Activated T-helper 2 cell treated with anti-CD3 and anti-CD28 coated beads, Interferon-gamma antibody, Interleukin-2, Interleukin-4, amounts not matched to agents 10 μg/mL and 5 μg/mL and 100 μg/mL, durations not matched to agents 14 hours and 24 hours and 36 hours (primary cell): ENCODE measurements around the gene IER3. TPM values are rescaled to one million over a fixed set of nuclear protein-coding genes. Genes with fewer than 3 reads are reported as not detected.
"Not testable (repeated sequence)": the region's sequence is repeated elsewhere in the genome, so short reads cannot be mapped to it uniquely, and the experiment has no call there.

Experiments
- DNase-seq: peaks from one replicate; pipeline ENCODE4 v3.0.0; 2021; ENCODE audit warnings: low spot score
- H3K27ac Mint-ChIP-seq: one replicate; pipeline ENCODE4 v1.8.0; 2021; ENCODE audit warnings: mixed read lengths
- H3K27me3 Mint-ChIP-seq: one replicate; pipeline ENCODE4 v1.8.0; 2021; ENCODE audit warnings: low read depth, mixed read lengths
- H3K36me3 Mint-ChIP-seq: one replicate; pipeline ENCODE4 v1.8.0; 2021; ENCODE audit warnings: low read depth, mixed read lengths
- H3K4me1 Mint-ChIP-seq: one replicate; pipeline ENCODE4 v1.8.0; 2021; ENCODE audit warnings: low read depth, mixed read lengths
- H3K4me3 Mint-ChIP-seq: one replicate; pipeline ENCODE4 v1.8.0; 2021; ENCODE audit warnings: low read depth, mild to moderate bottlenecking, moderate library complexity, mixed read lengths
- H3K9me3 Mint-ChIP-seq: one replicate; pipeline ENCODE4 v1.8.0; 2021; ENCODE audit warnings: mixed read lengths
- intact Hi-C: fragments of 100-400 bp; cut with micrococcal nuclease; formaldehyde crosslinking; loops from one replicate; pipeline ENCODE4 v1.15.1; 2023
- total RNA-seq: library from RNA; stranded (reverse); gene quantifications from 2 replicates; pipeline ENCODE4 v1.2.3, GENCODE V29; 2022

IER3 gene
- total RNA-seq, 1 donor from 2014 or later, result 190 TPM

GRCh38 chr6:30723159-30723842 is 21.0 kb downstream of the IER3 start:
- Mint-ChIP-seq H3K4me3 (peak overlapping the region; percentile 93), H3K27ac (peak overlapping the region; percentile 97), H3K4me1 (peaks cover 38% of the 10 kb centered on the region), H3K36me3 (peaks cover 77% of the 10 kb centered on the region)
- H3K27me3 Mint-ChIP-seq, H3K9me3 Mint-ChIP-seq, DNase-seq: not testable (repeated sequence)
- intact Hi-C loops, result loop anchor here (5.0 kb wide), 2 partner anchors 154 to 236 kb away; partner anchors contain the start of gene HLA-E

DNA sequence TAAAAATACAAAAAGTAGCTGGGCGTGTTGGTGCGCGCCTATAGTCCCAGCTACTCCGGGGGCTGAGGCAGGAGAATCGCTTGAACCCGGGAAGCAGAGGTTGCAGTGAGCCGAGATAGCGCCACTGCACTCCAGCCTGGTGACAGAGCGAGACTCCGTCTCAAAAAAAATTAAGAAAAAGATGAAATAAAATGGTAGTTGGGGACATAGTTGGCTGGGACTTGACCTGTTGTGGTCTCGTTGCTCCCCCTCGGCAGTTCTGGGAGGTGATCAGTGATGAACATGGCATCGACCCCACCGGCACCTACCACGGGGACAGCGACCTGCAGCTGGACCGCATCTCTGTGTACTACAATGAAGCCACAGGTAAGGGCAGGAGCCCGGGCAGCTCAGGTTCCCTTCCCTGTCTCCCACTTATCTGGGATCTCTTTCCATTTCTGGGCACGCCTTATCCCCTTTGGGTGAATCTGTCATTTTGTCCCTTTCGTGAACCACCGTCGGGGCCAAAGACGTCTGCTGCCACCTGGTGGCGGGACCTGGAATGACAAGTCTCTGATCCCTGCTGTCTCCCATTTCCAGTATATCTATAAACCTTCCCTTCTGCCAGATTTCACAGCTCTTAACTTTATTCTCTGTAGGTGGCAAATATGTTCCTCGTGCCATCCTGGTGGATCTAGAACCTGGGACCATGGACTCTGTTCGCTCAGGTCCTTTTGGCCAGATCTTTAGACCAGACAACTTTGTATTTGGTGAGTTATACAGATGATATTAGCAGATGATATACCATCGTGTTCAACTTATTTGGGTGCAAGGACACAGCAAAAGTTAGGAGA is 21.9 kb downstream of the IER3 start:
- Mint-ChIP-seq H3K36me3 (peaks cover 71% of the 10 kb centered on the region), H3K4me1 (peaks cover 41% of the 10 kb centered on the region), H3K9me3 (no peaks in the 10 kb centered on the region), H3K27me3 (no peaks in the 10 kb centered on the region), H3K4me3 (peak overlapping the region; percentile 93), H3K27ac (peak overlapping the region; percentile 97)
- peak; percentile 78 for DNase-seq
- intact Hi-C loops, result loop anchor here (1.0 to 5.0 kb wide), 3 partner anchors 43 to 235 kb away; partner anchors contain the start of gene HLA-E

GRCh38 chr6:30722025-30722279 is 22.4 kb downstream of the IER3 start:
- peak overlapping the region; percentile 97 for H3K27ac Mint-ChIP-seq
- intact Hi-C loops, result loop anchor here (1.0 to 5.0 kb wide), 3 partner anchors 43 to 235 kb away; partner anchors contain the start of gene HLA-E
- H3K4me1 Mint-ChIP-seq, result peaks cover 43% of the 10 kb centered on the region
- peaks cover 71% of the 10 kb centered on the region for H3K36me3 Mint-ChIP-seq
- H3K9me3 Mint-ChIP-seq, DNase-seq, H3K27me3 Mint-ChIP-seq: not testable (repeated sequence)
- H3K4me3 Mint-ChIP-seq, result peak overlapping the region; percentile 93

GRCh38 chr6:30721198-30722024 is 22.9 kb downstream of the IER3 start:
- peak overlapping the region; percentile 93 for H3K4me3 Mint-ChIP-seq
- intact Hi-C loops, result loop anchor here (1.0 to 5.0 kb wide), 5 partner anchors 16 to 234 kb away; partner anchors contain the start of gene HLA-E
- H3K9me3 Mint-ChIP-seq, result no peaks in the 10 kb centered on the region
- H3K36me3 Mint-ChIP-seq, result peaks cover 70% of the 10 kb centered on the region
- H3K4me1 Mint-ChIP-seq, result peaks cover 48% of the 10 kb centered on the region
- peak overlapping the region; percentile 97 for H3K27ac Mint-ChIP-seq
- H3K27me3 Mint-ChIP-seq, result no peaks in the 10 kb centered on the region
- DNase-seq, result peak; percentile 90

- Mint-ChIP-seq H3K27me3 (no peaks in the 10 kb centered on the region), H3K4me1 (peaks cover 52% of the 10 kb centered on the region), H3K4me3 (peak overlapping the region; percentile 93), H3K36me3 (peaks cover 69% of the 10 kb centered on the region), H3K9me3 (no peaks in the 10 kb centered on the region), H3K27ac (peak overlapping the region; percentile 97)
- peak; percentile 56 for DNase-seq
- intact Hi-C loops, result loop anchor here (1.0 to 5.0 kb wide), 5 partner anchors 17 to 233 kb away; partner anchors contain the start of genes HLA-E and PRR3
Measured at GRCh38 chr6:30720738-30721197, 23.6 kb downstream of the IER3 start.

DNA sequence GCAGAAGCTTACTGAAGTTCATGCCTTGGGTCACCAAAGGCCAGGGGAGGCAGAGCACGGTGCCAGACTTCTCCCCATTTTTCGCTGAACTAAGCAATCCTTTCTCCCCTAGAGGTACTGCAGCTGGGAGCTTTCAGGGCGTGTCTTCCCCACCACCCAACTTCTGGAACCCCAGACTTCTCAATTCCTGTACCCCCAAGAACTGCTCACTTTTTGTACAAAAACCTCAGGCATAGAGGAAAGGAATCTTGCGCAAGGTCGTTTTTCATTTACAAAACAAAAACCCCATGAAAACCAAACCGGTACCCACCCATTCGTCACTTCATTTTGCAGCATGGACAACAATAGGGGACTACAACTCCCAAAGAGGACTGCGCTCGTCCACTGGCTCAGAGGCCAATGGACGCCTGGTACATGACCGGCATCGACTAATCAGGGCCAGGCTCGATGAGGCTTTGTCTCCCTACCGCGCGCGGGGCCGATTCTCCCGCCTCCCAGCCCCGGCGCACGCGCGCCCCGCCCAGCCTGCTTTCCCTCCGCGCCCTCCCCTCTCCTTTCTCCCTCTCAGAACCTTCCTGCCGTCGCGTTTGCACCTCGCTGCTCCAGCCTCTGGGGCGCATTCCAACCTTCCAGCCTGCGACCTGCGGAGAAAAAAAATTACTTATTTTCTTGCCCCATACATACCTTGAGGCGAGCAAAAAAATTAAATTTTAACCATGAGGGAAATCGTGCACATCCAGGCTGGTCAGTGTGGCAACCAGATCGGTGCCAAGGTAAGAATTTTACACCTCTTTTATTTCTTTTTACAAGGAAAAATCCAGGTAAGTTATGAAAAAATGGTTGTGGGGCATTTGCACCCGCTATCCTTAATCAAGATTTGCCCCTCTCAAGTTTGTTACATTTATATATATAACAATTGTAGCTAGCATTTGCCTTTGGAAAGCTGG is 24.3 kb downstream of the IER3 start, which contains the start of gene TUBB:
TUBB (plus strand) TSS at position 562 of the 947 bp plus-strand sequence; CDS start at position 717, 155 bp downstream.
- H3K4me3 Mint-ChIP-seq, result peak within 1 kb of the TSS; percentile 93
- no peaks in the 10 kb centered on the region for H3K27me3 Mint-ChIP-seq
- H3K9me3 Mint-ChIP-seq, result no peaks in the 10 kb centered on the region
- peaks cover 51% of the 10 kb centered on the region for H3K4me1 Mint-ChIP-seq
- DNase-seq, result peak; percentile 95
- peak within 1 kb of the TSS; percentile 97 for H3K27ac Mint-ChIP-seq
- peaks cover 69% of the 10 kb centered on the region for H3K36me3 Mint-ChIP-seq
- intact Hi-C loops, result loop anchor here (1.0 to 5.0 kb wide), 4 partner anchors 148 to 233 kb away; partner anchors contain the start of genes ABCF1, HLA-E and PRR3

DNA sequence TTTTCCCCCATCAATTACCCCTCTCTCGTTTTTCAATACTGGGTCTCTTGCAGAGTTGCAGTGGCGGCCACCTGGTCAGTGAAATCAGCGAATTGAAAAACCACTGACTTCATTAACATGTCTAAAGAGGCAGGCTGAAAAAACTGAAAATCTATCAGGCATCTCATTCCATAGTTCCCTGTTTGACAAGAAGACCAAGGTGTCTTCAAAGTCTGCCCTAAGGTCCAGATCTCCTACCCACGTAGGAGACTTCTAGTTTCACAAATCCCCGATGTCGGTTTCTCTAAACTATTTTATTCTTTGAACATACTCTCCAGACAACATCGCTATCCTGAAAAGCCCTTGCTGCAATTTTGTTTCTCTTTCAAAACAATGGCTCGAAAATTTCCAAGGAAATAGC is 25.0 kb downstream of the IER3 start:
- no peak for DNase-seq
- peaks cover 69% of the 10 kb centered on the region for H3K36me3 Mint-ChIP-seq
- H3K4me1 Mint-ChIP-seq, result peaks cover 49% of the 10 kb centered on the region
- peak overlapping the region; percentile 97 for H3K27ac Mint-ChIP-seq
- peak overlapping the region; percentile 93 for H3K4me3 Mint-ChIP-seq
- no peaks in the 10 kb centered on the region for H3K9me3 Mint-ChIP-seq
- no peaks in the 10 kb centered on the region for H3K27me3 Mint-ChIP-seq
- intact Hi-C loops, result loop anchor here (5.0 kb wide), 1 partner anchor 147 kb away; the partner anchor contains the start of gene ABCF1

DNA sequence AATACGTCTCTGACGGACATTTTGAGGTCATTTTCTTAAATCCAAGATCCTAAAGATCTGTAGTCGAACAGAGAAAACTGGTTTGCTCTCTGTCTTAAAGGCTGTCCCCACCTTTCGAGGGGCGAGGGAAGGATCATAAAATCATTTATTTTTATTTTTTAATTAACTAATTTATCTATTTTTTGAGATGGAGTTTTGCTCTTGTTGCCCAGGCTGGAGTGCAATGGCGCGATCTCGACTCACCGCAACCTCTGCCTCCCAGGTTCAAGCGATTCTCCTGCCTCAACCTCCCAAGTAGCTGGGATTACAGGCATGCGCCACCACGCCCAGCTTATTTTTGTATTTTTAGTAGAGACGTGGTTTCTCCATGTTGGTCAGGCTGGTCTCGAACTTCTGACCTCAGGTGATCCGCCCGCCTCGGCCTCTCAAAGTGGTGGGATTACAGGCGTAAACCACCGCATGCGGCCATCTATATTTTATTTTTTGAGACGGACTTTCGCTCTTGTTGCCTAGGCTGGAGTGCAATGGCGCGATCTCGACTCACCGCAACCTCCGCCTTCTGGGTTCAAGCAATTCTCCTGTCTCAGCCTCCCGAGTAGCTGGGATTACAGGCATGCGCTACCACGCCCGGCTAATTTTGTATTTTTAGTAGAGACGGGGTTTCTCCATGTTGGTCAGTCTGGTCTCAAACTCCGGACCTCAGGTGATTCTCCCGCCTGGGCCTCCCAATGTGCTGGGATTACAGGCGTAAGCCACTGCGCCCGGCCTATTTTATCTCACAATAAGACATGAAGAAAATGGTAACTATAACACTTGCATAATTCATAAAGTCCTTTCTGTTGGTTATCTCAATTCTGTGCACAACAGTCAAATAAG is 26.3 kb downstream of the IER3 start:
- H3K36me3 Mint-ChIP-seq, result peaks cover 68% of the 10 kb centered on the region
- not testable (repeated sequence) for H3K27me3 Mint-ChIP-seq, H3K9me3 Mint-ChIP-seq, DNase-seq
- H3K4me3 Mint-ChIP-seq, result peak overlapping the region; percentile 95
- intact Hi-C loops, result loop anchor here (1.0 to 5.0 kb wide), 5 partner anchors 31 to 146 kb away; partner anchors contain the start of genes ABCF1, C6orf136, MRPS18B and PPP1R10
- peaks cover 42% of the 10 kb centered on the region for H3K4me1 Mint-ChIP-seq
- peak overlapping the region; percentile 95 for H3K27ac Mint-ChIP-seq

DNA sequence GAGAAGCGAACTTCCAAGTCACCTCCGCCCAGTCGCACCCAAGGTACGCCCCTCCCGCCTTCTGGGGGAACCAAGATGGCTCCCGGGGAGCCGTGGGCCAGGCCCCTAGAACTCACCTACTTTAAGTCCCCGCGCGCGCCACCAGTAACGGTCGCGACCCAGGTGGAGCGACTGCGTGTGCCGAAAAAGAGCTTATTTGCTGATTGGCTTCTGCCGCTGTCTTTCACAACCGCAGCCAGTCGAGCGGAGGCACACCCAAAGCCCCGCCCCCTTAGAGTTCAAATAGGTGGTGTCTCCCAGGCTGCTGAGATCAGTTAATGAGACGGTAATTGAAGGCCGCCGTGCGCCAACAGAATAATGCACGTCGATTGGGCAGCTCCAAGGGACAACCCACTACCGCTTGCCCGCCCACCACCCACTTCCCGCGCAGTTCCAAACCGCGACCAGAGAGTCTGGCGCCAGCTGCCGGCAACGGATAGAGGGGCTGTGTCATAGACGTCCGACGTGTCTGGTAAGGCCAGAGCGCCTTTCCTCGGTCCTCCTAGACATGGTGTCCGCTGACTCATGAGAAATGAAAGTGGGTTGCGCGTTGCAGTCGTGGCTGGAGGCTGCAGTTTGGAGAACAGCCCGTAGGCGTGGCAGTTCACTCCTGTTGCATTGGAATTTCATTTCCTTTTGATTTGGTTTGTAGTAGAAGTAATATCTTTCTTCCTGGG is 27.1 kb downstream of the IER3 start, which contains the start of gene MDC1:
MDC1 (minus strand) TSS at position 153 of the 716 bp plus-strand sequence. CDS start 2,106 bp downstream, outside the sequence.
- Mint-ChIP-seq H3K27me3 (no peaks in the 10 kb centered on the region), H3K4me1 (peaks cover 43% of the 10 kb centered on the region), H3K27ac (peak within 1 kb of the TSS; percentile 98), H3K36me3 (peaks cover 68% of the 10 kb centered on the region), H3K4me3 (peak within 1 kb of the TSS; percentile 95), H3K9me3 (no peaks in the 10 kb centered on the region)
- peak; percentile 100 for DNase-seq
- intact Hi-C loops, result loop anchor here (1.0 to 5.0 kb wide), 5 partner anchors 30 to 145 kb away; partner anchors contain the start of genes ABCF1, C6orf136, MRPS18B and PPP1R10

GRCh38 chr6:30716879-30717128 is 27.5 kb downstream of the IER3 start:
- Mint-ChIP-seq H3K9me3 (no peaks in the 10 kb centered on the region), H3K27me3 (no peaks in the 10 kb centered on the region), H3K36me3 (peaks cover 68% of the 10 kb centered on the region), H3K4me3 (peak overlapping the region; percentile 95), H3K27ac (peak overlapping the region; percentile 98), H3K4me1 (peaks cover 48% of the 10 kb centered on the region)
- intact Hi-C loops, result loop anchor here (1.0 to 5.0 kb wide), 5 partner anchors 30 to 145 kb away; partner anchors contain the start of genes ABCF1, C6orf136, MRPS18B and PPP1R10
- DNase-seq, result no peak
